ENCODE results near the gene CALML4.
A peak's percentile ranks its signal among the peaks of the same experiment; 100 is the strongest.
"Not testable (repeated sequence)": the region's sequence is repeated elsewhere in the genome, so short reads cannot be mapped to it uniquely, and the experiment has no call there.

CALML4 gene

GRCh38 chr15:68224546-68225250 lies 19.6 kb upstream of the CALML4 start:
- DNase-seq (ENCODE audit: low read depth in 2 of 2) = no peak

GRCh38 chr15:68224108-68224507 lies 19.0 kb upstream of the CALML4 start:
- DNase-seq (ENCODE audit: low read depth in 2 of 2) = no peak

- DNase-seq (ENCODE audit: low read depth in 2 of 2) = no peak
Measured at GRCh38 chr15:68223171-68223570, 18.0 kb upstream of the CALML4 start.

GRCh38 chr15:68222432-68222743 lies 17.3 kb upstream of the CALML4 start:
- not testable (repeated sequence) for DNase-seq (ENCODE audit: low read depth in 2 of 2)

GRCh38 chr15:68221530-68222431 lies 16.6 kb upstream of the CALML4 start:
- not testable (repeated sequence) for DNase-seq (ENCODE audit: low read depth in 2 of 2)

- DNase-seq (ENCODE audit: low read depth in 2 of 2) = no peak
Measured at GRCh38 chr15:68220967-68221366, 15.8 kb upstream of the CALML4 start.

GRCh38 chr15:68220489-68220888 lies 15.4 kb upstream of the CALML4 start:
- DNase-seq (ENCODE audit: low read depth in 2 of 2) = no peak

GRCh38 chr15:68218847-68219798 lies 14.0 kb upstream of the CALML4 start:
- no peak for DNase-seq (ENCODE audit: low read depth in 2 of 2)

GRCh38 chr15:68218331-68218730 lies 13.2 kb upstream of the CALML4 start:
- DNase-seq (ENCODE audit: low read depth in 2 of 2) = no peak

- no peak for DNase-seq (ENCODE audit: low read depth in 2 of 2)
Measured at GRCh38 chr15:68217341-68217740, 12.2 kb upstream of the CALML4 start.

GRCh38 chr15:68214838-68215254 lies 9.7 kb upstream of the CALML4 start:
- DNase-seq (ENCODE audit: low read depth in 2 of 2) = no peak

- no peak for DNase-seq (ENCODE audit: low read depth in 2 of 2)
Measured at GRCh38 chr15:68213991-68214837, 9.1 kb upstream of the CALML4 start.

GRCh38 chr15:68213491-68213845 lies 8.3 kb upstream of the CALML4 start:
- not testable (repeated sequence) for DNase-seq (ENCODE audit: low read depth in 2 of 2)

GRCh38 chr15:68211656-68212320 lies 6.7 kb upstream of the CALML4 start:
- DNase-seq (ENCODE audit: low read depth in 2 of 2) = no peak

GRCh38 chr15:68210821-68211655 lies 5.9 kb upstream of the CALML4 start:
- peak in 1 of 2 donors; percentile 20 for DNase-seq (ENCODE audit: low read depth in 2 of 2)

- DNase-seq (ENCODE audit: low read depth in 2 of 2) = no peak
Measured at GRCh38 chr15:68210409-68210756, 5.3 kb upstream of the CALML4 start.

- DNase-seq (ENCODE audit: low read depth in 2 of 2) = no peak
Measured at GRCh38 chr15:68209735-68210408, 4.7 kb upstream of the CALML4 start.

GRCh38 chr15:68209272-68209671 lies 4.1 kb upstream of the CALML4 start:
- DNase-seq (ENCODE audit: low read depth in 2 of 2) = no peak

GRCh38 chr15:68208636-68209240 lies 3.6 kb upstream of the CALML4 start:
- no peak for DNase-seq (ENCODE audit: low read depth in 2 of 2)

Data from stimulated activated CD8-positive, alpha-beta memory T cell treated with anti-CD3 and anti-CD28 coated beads, Interleukin-2, amount 100 ng/mL, for 1 hour (primary cell).